Measurements from ENCODE around the gene SUSD1. TPM values are rescaled to one million over a fixed set of nuclear protein-coding genes. Genes with fewer than 3 reads are reported as not detected.

The SUSD1 gene
- total RNA-seq, 4 donors from 2014 or later, result 22.7 to 83.0 (median 24.7) TPM

- TF ChIP-seq POLR2A (IDR thresholded peaks at IDR 0.05) (no peak), POLR2AphosphoS5 (IDR thresholded peaks at IDR 0.05) (no peak), CTCF (IDR thresholded peaks at IDR 0.05) (no peak), EP300 (IDR thresholded peaks at IDR 0.05; ENCODE audit: low read depth) (no peak)
- in situ Hi-C loops (cut with MboI; ENCODE audit: low pct_ligation_motif_present in 1 of 4, low pct_unique_long_range_greater_than_20kb in 1 of 4, low sequenced_read_pairs in 3 of 4), result no loop called here
- Histone ChIP-seq H3K27ac (no peak overlapping the region), H3K36me3 (no peaks in the 10 kb centered on the region), H3K27me3 (no peaks in the 10 kb centered on the region), H3K9me3 (no peaks in the 10 kb centered on the region), H3K4me3 (no peak overlapping the region), H3K4me1 (peaks cover 0 to 19% (median 7%) of the 10 kb centered on the region in 4 donors)
- WGBS, 2 donors (ENCODE audit: low coverage in 1 of 2), result 84 to 93% methylated on average over 3 to 4 of the region's 4 CpGs
- DNase-seq, result no peak
- intact Hi-C loops (cut with DNase I; ENCODE audit: low total_unique reads), result no loop called here
These were observed 53.5 kb downstream of the SUSD1 start for GRCh38 chr9:112121633-112122032.

- Histone ChIP-seq H3K27me3 (no peaks in the 10 kb centered on the region), H3K9me3 (no peaks in the 10 kb centered on the region), H3K36me3 (no peaks in the 10 kb centered on the region), H3K4me1 (peaks cover 0 to 19% (median 7%) of the 10 kb centered on the region in 4 donors), H3K27ac (peak overlapping the region; percentile 71 to 81 (median 74)), H3K4me3 (no peak overlapping the region)
- WGBS, 2 donors (ENCODE audit: low coverage in 1 of 2), result 50 to 75% methylated on average over 1 to 2 of the region's 2 CpGs
- in situ Hi-C loops (cut with MboI; ENCODE audit: low pct_ligation_motif_present in 1 of 4, low pct_unique_long_range_greater_than_20kb in 1 of 4, low sequenced_read_pairs in 3 of 4) (no loop called here), intact Hi-C loops (cut with DNase I; ENCODE audit: low total_unique reads) (no loop called here)
- no peak for TF ChIP-seq POLR2AphosphoS5 (IDR thresholded peaks at IDR 0.05)
- no peak for TF ChIP-seq CTCF (IDR thresholded peaks at IDR 0.05)
- TF ChIP-seq EP300 (IDR thresholded peaks at IDR 0.05; ENCODE audit: low read depth), result no peak
- TF ChIP-seq POLR2A (IDR thresholded peaks at IDR 0.05), result no peak
- no peak for DNase-seq
These were observed 54.6 kb downstream of the SUSD1 start for GRCh38 chr9:112120439-112120925.

- Histone ChIP-seq H3K27ac (peak overlapping the region; percentile 71 to 81 (median 74)), H3K4me3 (no peak overlapping the region), H3K4me1 (peaks cover 0 to 19% (median 7%) of the 10 kb centered on the region in 4 donors), H3K36me3 (no peaks in the 10 kb centered on the region), H3K9me3 (no peaks in the 10 kb centered on the region), H3K27me3 (no peaks in the 10 kb centered on the region)
- in situ Hi-C loops (cut with MboI; ENCODE audit: low pct_ligation_motif_present in 1 of 4, low pct_unique_long_range_greater_than_20kb in 1 of 4, low sequenced_read_pairs in 3 of 4), result no loop called here
- no peak for DNase-seq
- intact Hi-C loops (cut with DNase I; ENCODE audit: low total_unique reads), result no loop called here
- WGBS, 2 donors (ENCODE audit: low coverage in 1 of 2), result 70 to 83% methylated on average over 6 of the region's 6 CpGs
- TF ChIP-seq POLR2AphosphoS5 (IDR thresholded peaks at IDR 0.05), result no peak
- TF ChIP-seq EP300 (IDR thresholded peaks at IDR 0.05; ENCODE audit: low read depth), result no peak
- no peak for TF ChIP-seq CTCF (IDR thresholded peaks at IDR 0.05)
- no peak for TF ChIP-seq POLR2A (IDR thresholded peaks at IDR 0.05)
These were observed 55.1 kb downstream of the SUSD1 start for GRCh38 chr9:112120030-112120341.

- H3K27ac ChIP-seq, result peak overlapping the region; percentile 71 to 81 (median 74)
- intact Hi-C loops (cut with DNase I; ENCODE audit: low total_unique reads), result no loop called here
These were observed 55.7 kb downstream of the SUSD1 start for GRCh38 chr9:112119225-112120029.

More at GRCh38 chr9:112119225-112120029, 55.7 kb downstream of the SUSD1 start:
- in situ Hi-C loops (cut with MboI; ENCODE audit: low pct_ligation_motif_present in 1 of 4, low pct_unique_long_range_greater_than_20kb in 1 of 4, low sequenced_read_pairs in 3 of 4), result no loop called here
- H3K4me1 ChIP-seq, result peaks cover 0 to 19% (median 7%) of the 10 kb centered on the region in 4 donors
- no peaks in the 10 kb centered on the region for H3K36me3 ChIP-seq
- DNase-seq, result peak; percentile 62
- WGBS, 2 donors (ENCODE audit: low coverage in 1 of 2), result 47 to 63% methylated on average over 4 to 10 of the region's 10 CpGs
- H3K4me3 ChIP-seq, result no peak overlapping the region
- TF ChIP-seq CTCF (IDR thresholded peaks at IDR 0.05) (no peak), POLR2AphosphoS5 (IDR thresholded peaks at IDR 0.05) (peak in 2 of 3 donors; percentile 16 to 52)
- no peaks in the 10 kb centered on the region for H3K27me3 ChIP-seq
- H3K9me3 ChIP-seq, result no peaks in the 10 kb centered on the region

Measured in transverse colon (tissue), 4 donors.